PC-3 (cell line): ENCODE data around the gene THAP7.

Experiments used
- CTCF ChIP-seq: fragments of 300-600 bp; sonication (generic); conservative IDR thresholded peaks from 2 replicates; pipeline ENCODE4 v1.5.1; 2017; ENCODE audit warnings: antibody characterized with exemption, low read depth, mild to moderate bottlenecking, low read length
- EZH2 ChIP-seq: fragments of 300-600 bp; sonication (generic); IDR thresholded peaks from one replicate; pipeline ENCODE4 v1.6.1; 2017; ENCODE audit warnings: antibody characterized with exemption, mild to moderate bottlenecking, low read length; ENCODE audit not compliant: unreplicated experiment
- EZH2phosphoT487 ChIP-seq: fragments of 300-600 bp; sonication (generic); IDR thresholded peaks from 2 replicates; pipeline ENCODE4 v1.6.1; 2018; ENCODE audit warnings: mild to moderate bottlenecking, antibody characterized with exemption, low read length, borderline replicate concordance

GRCh38 chr22:20999350-21000206 lies 2.3 kb downstream of the THAP7 start:
- TF ChIP-seq CTCF: no peak
- TF ChIP-seq EZH2phosphoT487: no peak
- no peak for TF ChIP-seq EZH2
